BE2C (cell line): ENCODE data around the gene DOK7.
"Not testable (repeated sequence)": the region's sequence is repeated elsewhere in the genome, so short reads cannot be mapped to it uniquely, and the experiment has no call there.

Experiments
- DNase-seq: peaks from one replicate; pipeline ENCODE4 v3.0.0-alpha.2; 2020
- H3K27me3 ChIP-seq: fragments of 250-450 bp; sonication (Bioruptor Pico); 2 replicates; pipeline ENCODE4 v1.5.1; 2020; ENCODE audit warnings: mild to moderate bottlenecking
- H3K36me3 ChIP-seq: fragments of 250-450 bp; sonication (Bioruptor Pico); 2 replicates; pipeline ENCODE4 v1.5.1; 2020; ENCODE audit warnings: mild to moderate bottlenecking
- H3K4me1 ChIP-seq: fragments of 250-450 bp; sonication (Bioruptor Pico); 2 replicates; pipeline ENCODE4 v1.5.1; 2020
- H3K4me3 ChIP-seq: 2 replicates; pipeline ENCODE4 v1.5.1; 2011; ENCODE audit warnings: low read depth, low read length
- H3K9me3 ChIP-seq: fragments of 250-450 bp; sonication (Bioruptor Pico); 2 replicates; pipeline ENCODE4 v1.5.1; 2020
- TF ChIP-seq, protein P1 (sequence below): IDR thresholded peaks from 2 replicates; pipeline ENCODE4 v1.5.1; 2012; ENCODE audit warnings: mild to moderate bottlenecking, low read depth, low read length

Gene DOK7

DNA sequence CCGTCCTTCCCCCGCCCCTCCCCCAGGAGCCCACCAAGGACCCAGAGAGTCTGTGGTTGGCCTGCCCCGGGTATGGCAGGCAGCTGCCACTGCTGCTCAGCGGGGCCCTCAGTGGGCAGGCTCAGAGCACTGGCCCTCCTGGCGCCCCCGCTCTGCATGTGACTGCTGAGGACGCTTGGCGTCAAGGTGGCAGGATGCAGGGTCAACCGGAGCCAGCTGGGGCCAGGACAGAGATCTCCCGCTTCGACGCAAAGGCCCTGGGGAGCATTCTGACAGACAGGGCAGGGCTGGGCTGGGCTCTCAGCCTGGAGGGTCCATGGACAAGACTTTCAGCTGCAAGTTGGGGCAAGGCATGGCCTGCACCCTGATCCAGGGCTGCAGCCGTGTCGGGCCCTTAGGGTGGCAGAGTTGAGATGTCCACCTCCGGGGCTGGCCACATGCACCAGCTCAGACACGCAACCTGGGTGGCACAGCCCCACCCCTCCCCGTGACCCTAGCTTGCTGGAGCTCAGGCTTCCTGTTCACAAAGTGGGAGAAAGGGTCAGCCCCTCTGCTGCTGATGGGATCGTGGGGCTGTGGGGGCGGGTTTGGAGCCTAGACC is 38.8 kb downstream of the DOK7 start:
- no peak for DNase-seq
- Histone ChIP-seq H3K27me3 (no peaks in the 10 kb centered on the region), H3K9me3 (no peaks in the 10 kb centered on the region), H3K36me3 (peaks cover 9% of the 10 kb centered on the region), H3K4me1 (no peaks in the 10 kb centered on the region), H3K4me3 (no peak overlapping the region)
- TF ChIP-seq, protein P1, sequence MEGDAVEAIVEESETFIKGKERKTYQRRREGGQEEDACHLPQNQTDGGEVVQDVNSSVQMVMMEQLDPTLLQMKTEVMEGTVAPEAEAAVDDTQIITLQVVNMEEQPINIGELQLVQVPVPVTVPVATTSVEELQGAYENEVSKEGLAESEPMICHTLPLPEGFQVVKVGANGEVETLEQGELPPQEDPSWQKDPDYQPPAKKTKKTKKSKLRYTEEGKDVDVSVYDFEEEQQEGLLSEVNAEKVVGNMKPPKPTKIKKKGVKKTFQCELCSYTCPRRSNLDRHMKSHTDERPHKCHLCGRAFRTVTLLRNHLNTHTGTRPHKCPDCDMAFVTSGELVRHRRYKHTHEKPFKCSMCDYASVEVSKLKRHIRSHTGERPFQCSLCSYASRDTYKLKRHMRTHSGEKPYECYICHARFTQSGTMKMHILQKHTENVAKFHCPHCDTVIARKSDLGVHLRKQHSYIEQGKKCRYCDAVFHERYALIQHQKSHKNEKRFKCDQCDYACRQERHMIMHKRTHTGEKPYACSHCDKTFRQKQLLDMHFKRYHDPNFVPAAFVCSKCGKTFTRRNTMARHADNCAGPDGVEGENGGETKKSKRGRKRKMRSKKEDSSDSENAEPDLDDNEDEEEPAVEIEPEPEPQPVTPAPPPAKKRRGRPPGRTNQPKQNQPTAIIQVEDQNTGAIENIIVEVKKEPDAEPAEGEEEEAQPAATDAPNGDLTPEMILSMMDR, result no peak

- no peak overlapping the region for H3K4me3 ChIP-seq
- no peaks in the 10 kb centered on the region for H3K27me3 ChIP-seq
- DNase-seq, result no peak
- no peaks in the 10 kb centered on the region for H3K4me1 ChIP-seq
- TF ChIP-seq, protein P1, result no peak
- no peaks in the 10 kb centered on the region for H3K9me3 ChIP-seq
- peaks cover 19% of the 10 kb centered on the region for H3K36me3 ChIP-seq
Measured at GRCh38 chr4:3502941-3503936, 40.1 kb downstream of the DOK7 start.

- TF ChIP-seq, protein P1, result no peak
- H3K4me3 ChIP-seq, result no peak overlapping the region
- H3K36me3 ChIP-seq, result peaks cover 27% of the 10 kb centered on the region
- no peaks in the 10 kb centered on the region for H3K27me3 ChIP-seq
- H3K4me1 ChIP-seq, result no peaks in the 10 kb centered on the region
- no peak for DNase-seq
- no peaks in the 10 kb centered on the region for H3K9me3 ChIP-seq
Measured at GRCh38 chr4:3505231-3505630, 42.1 kb downstream of the DOK7 start.

GRCh38 chr4:3508542-3508941 is 45.4 kb downstream of the DOK7 start:
- H3K36me3 ChIP-seq, result peaks cover 55% of the 10 kb centered on the region
- DNase-seq, result no peak

GRCh38 chr4:3510481-3510880 is 47.4 kb downstream of the DOK7 start:
- H3K36me3 ChIP-seq, result peaks cover 59% of the 10 kb centered on the region
- no peaks in the 10 kb centered on the region for H3K4me1 ChIP-seq
- no peak for DNase-seq
- TF ChIP-seq, protein P1, result no peak
- no peaks in the 10 kb centered on the region for H3K27me3 ChIP-seq
- no peak overlapping the region for H3K4me3 ChIP-seq
- no peaks in the 10 kb centered on the region for H3K9me3 ChIP-seq

More at GRCh38 chr4:3508542-3508941, 45.4 kb downstream of the DOK7 start:
- Histone ChIP-seq H3K9me3 (no peaks in the 10 kb centered on the region), H3K4me3 (no peak overlapping the region), H3K4me1 (no peaks in the 10 kb centered on the region), H3K27me3 (no peaks in the 10 kb centered on the region)
- TF ChIP-seq, protein P1, result no peak

- peaks cover 64% of the 10 kb centered on the region for H3K36me3 ChIP-seq
- H3K27me3 ChIP-seq, result no peaks in the 10 kb centered on the region
- H3K4me3 ChIP-seq, result no peak overlapping the region
- no peaks in the 10 kb centered on the region for H3K4me1 ChIP-seq
- no peak for DNase-seq
- H3K9me3 ChIP-seq, result no peaks in the 10 kb centered on the region
- TF ChIP-seq, protein P1, result no peak
Measured at GRCh38 chr4:3511187-3511586, 48.1 kb downstream of the DOK7 start.

DNA sequence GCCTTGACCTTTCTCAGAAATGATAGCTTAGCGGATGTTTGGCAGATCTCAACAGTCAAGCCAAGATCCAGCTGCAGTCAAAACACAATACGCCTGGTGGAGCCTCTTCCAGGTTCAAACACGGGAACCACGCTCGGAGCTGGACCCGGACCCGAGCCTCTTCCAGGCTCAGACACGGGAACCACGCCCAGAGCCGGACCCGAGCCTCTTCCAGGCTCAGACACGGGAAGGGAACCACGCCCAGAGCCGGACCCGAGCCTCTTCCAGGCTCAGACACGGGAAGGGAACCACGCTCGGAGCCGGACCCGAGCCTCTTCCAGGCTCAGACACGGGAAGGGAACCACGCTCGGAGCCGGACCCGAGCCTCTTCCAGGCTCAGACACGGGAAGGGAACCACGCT is 48.5 kb downstream of the DOK7 start:
- H3K27me3 ChIP-seq, H3K4me1 ChIP-seq, H3K4me3 ChIP-seq, H3K9me3 ChIP-seq, DNase-seq: not testable (repeated sequence)
- H3K36me3 ChIP-seq, result peaks cover 68% of the 10 kb centered on the region
